ENCODE data around the gene FHOD3. TPM values are rescaled to one million over a fixed set of nuclear protein-coding genes. Genes with fewer than 3 reads are reported as not detected.

FHOD3 gene
- total RNA-seq, 1 experiment from 2014 or later, result 10.6 TPM

DNA sequence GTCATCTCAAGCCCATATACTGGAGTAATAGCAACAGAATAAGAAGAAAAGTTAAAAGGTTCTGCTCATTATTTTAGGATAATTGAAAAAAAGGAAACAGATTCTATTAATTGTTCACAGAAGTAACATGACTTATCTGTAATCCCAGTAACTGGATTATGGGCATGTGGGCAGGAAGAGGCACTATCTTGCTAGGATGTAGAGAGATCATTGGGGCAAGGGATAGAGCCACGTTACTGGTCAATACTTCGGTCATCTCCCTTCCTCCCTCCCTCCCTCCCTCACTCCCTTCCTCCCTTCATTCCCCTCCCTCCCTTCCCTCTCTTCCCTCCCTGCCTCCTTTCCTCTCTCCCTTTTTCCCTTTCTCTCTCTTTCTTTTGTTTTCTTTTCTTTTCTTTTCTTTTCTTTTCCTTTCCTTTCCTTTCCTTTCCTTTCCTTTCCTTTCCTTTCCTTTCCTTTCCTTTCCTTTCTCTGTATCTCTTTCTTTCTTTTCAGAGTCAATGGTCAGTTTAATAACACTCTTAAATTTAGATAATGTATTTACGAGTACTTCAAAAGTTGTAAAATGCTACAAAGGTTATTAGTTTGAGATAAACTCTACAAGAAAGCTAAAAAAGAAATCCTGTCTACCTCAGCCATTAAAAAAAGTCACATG lies 82.8 kb downstream of the FHOD3 start:
- no TSS peak for BruUV-seq (replicated peaks)
- H3K4me2 ChIP-seq, result no peak overlapping the region
- no peak for TF ChIP-seq EZH2 (IDR thresholded peaks at IDR 0.05; ENCODE audit: low read depth)
- TF ChIP-seq, protein P1, sequence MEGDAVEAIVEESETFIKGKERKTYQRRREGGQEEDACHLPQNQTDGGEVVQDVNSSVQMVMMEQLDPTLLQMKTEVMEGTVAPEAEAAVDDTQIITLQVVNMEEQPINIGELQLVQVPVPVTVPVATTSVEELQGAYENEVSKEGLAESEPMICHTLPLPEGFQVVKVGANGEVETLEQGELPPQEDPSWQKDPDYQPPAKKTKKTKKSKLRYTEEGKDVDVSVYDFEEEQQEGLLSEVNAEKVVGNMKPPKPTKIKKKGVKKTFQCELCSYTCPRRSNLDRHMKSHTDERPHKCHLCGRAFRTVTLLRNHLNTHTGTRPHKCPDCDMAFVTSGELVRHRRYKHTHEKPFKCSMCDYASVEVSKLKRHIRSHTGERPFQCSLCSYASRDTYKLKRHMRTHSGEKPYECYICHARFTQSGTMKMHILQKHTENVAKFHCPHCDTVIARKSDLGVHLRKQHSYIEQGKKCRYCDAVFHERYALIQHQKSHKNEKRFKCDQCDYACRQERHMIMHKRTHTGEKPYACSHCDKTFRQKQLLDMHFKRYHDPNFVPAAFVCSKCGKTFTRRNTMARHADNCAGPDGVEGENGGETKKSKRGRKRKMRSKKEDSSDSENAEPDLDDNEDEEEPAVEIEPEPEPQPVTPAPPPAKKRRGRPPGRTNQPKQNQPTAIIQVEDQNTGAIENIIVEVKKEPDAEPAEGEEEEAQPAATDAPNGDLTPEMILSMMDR (conservative IDR thresholded peaks at IDR 0.05), result no peak
- no peaks in the 10 kb centered on the region for H3K9me2 ChIP-seq (ENCODE audit: insufficient read depth)
- H3K27me3 ChIP-seq (ENCODE audit: insufficient read depth, low read depth), result no peaks in the 10 kb centered on the region
- intact Hi-C loops (cut with micrococcal nuclease; ENCODE audit: unreplicated experiment), result no loop called here
- H3K4me3 ChIP-seq, result no peak overlapping the region
- H2AFZ ChIP-seq, result no peak overlapping the region
- H3K79me2 ChIP-seq (ENCODE audit: low read depth), result no peaks in the 10 kb centered on the region
- no peaks in the 10 kb centered on the region for H3K36me3 ChIP-seq (ENCODE audit: low read depth)
- H3K27ac ChIP-seq, result no peak overlapping the region
- CTCF ChIA-PET, result no interaction called here
- H3K9me3 ChIP-seq (ENCODE audit: insufficient read depth, low read depth), result no peaks in the 10 kb centered on the region
- no peak for DNase-seq
- no peaks in the 10 kb centered on the region for H3K4me1 ChIP-seq (replicated peaks; ENCODE audit: insufficient read depth)
- H4K20me1 ChIP-seq (ENCODE audit: insufficient read depth), result no peaks in the 10 kb centered on the region
- POLR2A ChIA-PET (ENCODE audit: unreplicated experiment), result no interaction called here
- no peaks in the 10 kb centered on the region for H3F3A ChIP-seq (ENCODE audit: insufficient read depth, low read depth)

DNA sequence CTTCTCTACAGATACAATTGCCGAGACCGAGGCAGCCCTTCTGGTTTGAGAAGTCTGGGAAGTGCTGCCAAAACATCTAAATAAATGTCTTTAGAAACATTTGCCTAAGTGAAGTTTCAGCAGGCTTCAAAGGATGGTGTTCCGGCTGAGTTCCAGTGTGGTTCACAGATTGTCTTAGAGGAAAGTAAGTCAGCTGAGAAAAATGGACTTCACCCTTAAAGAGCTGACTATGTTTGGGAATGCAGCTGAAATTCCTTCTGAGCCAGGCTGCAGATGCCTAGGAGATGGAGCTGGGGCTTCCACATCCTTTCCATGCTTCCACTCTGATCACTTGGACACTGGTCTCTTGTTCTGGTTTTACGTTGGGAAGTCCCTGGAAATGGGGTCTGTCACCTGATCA lies 83.6 kb downstream of the FHOD3 start:
- DNase-seq, result no peak
- H4K20me1 ChIP-seq (ENCODE audit: insufficient read depth), result no peaks in the 10 kb centered on the region
- TF ChIP-seq, protein P1 (conservative IDR thresholded peaks at IDR 0.05), result no peak
- TF ChIP-seq EZH2 (IDR thresholded peaks at IDR 0.05; ENCODE audit: low read depth), result no peak
- H3K4me3 ChIP-seq, result no peak overlapping the region
- no peaks in the 10 kb centered on the region for H3K36me3 ChIP-seq (ENCODE audit: low read depth)
- H3K9me3 ChIP-seq (ENCODE audit: insufficient read depth, low read depth), result no peaks in the 10 kb centered on the region
- H3K79me2 ChIP-seq (ENCODE audit: low read depth), result no peaks in the 10 kb centered on the region
- H3F3A ChIP-seq (ENCODE audit: insufficient read depth, low read depth), result no peaks in the 10 kb centered on the region
- intact Hi-C loops (cut with micrococcal nuclease; ENCODE audit: unreplicated experiment), result no loop called here
- BruUV-seq (replicated peaks), result no TSS peak
- H3K9me2 ChIP-seq (ENCODE audit: insufficient read depth), result no peaks in the 10 kb centered on the region
- H3K27ac ChIP-seq, result no peak overlapping the region
- POLR2A ChIA-PET (ENCODE audit: unreplicated experiment), result no interaction called here
- CTCF ChIA-PET, result no interaction called here
- no peak overlapping the region for H2AFZ ChIP-seq
- no peak overlapping the region for H3K4me2 ChIP-seq
- no peaks in the 10 kb centered on the region for H3K4me1 ChIP-seq (replicated peaks; ENCODE audit: insufficient read depth)
- H3K27me3 ChIP-seq (ENCODE audit: insufficient read depth, low read depth), result no peaks in the 10 kb centered on the region

DNA sequence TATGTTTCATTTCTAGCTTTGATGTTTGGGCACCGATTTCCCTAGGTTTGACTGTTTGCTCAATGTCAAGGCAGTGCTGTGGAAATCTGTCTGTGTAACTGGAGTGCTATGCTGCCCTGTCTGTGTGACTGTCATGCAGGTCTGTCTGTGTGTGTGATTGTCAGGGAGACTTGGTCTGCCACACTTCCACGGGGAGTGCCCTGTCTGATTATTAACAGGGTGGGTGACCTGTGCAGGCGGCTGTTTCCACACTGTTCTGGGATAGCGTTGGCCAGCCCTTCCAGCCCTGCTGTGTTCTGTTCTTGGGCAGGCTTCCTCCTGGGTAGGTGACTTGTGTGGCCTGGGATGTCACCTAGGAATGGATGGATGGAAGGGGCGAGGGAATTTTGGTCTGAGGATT lies 85.3 kb downstream of the FHOD3 start:
- intact Hi-C loops (cut with micrococcal nuclease; ENCODE audit: unreplicated experiment), result no loop called here
- H4K20me1 ChIP-seq (ENCODE audit: insufficient read depth), result no peaks in the 10 kb centered on the region
- ChIA-PET CTCF (no interaction called here), POLR2A (ENCODE audit: unreplicated experiment) (no interaction called here)
- no peak overlapping the region for H3K4me2 ChIP-seq
- DNase-seq, result no peak
- H3K27me3 ChIP-seq (ENCODE audit: insufficient read depth, low read depth), result no peaks in the 10 kb centered on the region
- no TSS peak for BruUV-seq (replicated peaks)
- no peak for TF ChIP-seq EZH2 (IDR thresholded peaks at IDR 0.05; ENCODE audit: low read depth)
- TF ChIP-seq, protein P1 (conservative IDR thresholded peaks at IDR 0.05), result no peak
- no peaks in the 10 kb centered on the region for H3K36me3 ChIP-seq (ENCODE audit: low read depth)
- no peaks in the 10 kb centered on the region for H3K4me1 ChIP-seq (replicated peaks; ENCODE audit: insufficient read depth)
- no peaks in the 10 kb centered on the region for H3K9me2 ChIP-seq (ENCODE audit: insufficient read depth)
- no peak overlapping the region for H2AFZ ChIP-seq
- H3K9me3 ChIP-seq (ENCODE audit: insufficient read depth, low read depth), result no peaks in the 10 kb centered on the region
- H3K27ac ChIP-seq, result no peak overlapping the region
- H3K79me2 ChIP-seq (ENCODE audit: low read depth), result no peaks in the 10 kb centered on the region
- no peak overlapping the region for H3K4me3 ChIP-seq
- H3F3A ChIP-seq (ENCODE audit: insufficient read depth, low read depth), result no peaks in the 10 kb centered on the region

Measured in PC-9 (cell line).